Astrocyte of the cerebellum (primary cell): ENCODE data around the gene NRL.
A peak's percentile ranks its signal among the peaks of the same experiment; 100 is the strongest.

ENCODE experiments used
- DNase-seq: peaks from one replicate; pipeline ENCODE4 v3.0.0-alpha.2; 2011; ENCODE audit warnings: low read depth
- H3K4me3 ChIP-seq: 2 replicates; pipeline ENCODE4 v1.5.1; 2011; ENCODE audit warnings: mild to moderate bottlenecking, low read depth, low read length, moderate library complexity
- in situ Hi-C: cut with HindIII; loops from 2 replicates; pipeline ENCODE4 v1.10.0; 2017; ENCODE audit warnings: low sequenced_read_pairs
- TF ChIP-seq, protein P1 (sequence below): IDR thresholded peaks from 2 replicates; pipeline ENCODE4 v1.5.1; 2012; ENCODE audit warnings: low read length, low read depth, moderate library complexity, mild to moderate bottlenecking; ENCODE audit errors: missing control alignments

NRL gene

DNA sequence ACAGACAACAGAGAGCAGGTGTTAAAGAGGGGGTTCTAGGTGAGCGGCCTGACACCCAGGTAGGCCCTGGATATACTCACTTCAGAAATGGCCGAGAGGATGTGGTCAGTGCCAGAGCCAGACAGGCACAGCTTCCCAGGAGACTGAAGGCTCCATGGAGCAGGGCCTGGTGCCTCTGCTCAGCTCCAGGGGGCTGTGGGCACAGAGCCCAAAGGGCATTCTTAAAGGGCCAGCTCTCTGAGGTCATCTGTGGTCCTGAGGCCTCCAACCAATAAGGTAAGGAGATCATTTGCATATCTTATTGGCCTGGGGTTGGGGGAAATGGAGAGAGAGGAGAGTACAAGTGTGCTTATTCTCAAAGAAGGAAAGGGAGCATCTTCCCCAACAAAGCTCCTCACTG lies 30.3 kb downstream of the NRL start:
- H3K4me3 ChIP-seq = no peak overlapping the region
- in situ Hi-C loops = no loop called here
- no peak for DNase-seq
- TF ChIP-seq, protein P1, sequence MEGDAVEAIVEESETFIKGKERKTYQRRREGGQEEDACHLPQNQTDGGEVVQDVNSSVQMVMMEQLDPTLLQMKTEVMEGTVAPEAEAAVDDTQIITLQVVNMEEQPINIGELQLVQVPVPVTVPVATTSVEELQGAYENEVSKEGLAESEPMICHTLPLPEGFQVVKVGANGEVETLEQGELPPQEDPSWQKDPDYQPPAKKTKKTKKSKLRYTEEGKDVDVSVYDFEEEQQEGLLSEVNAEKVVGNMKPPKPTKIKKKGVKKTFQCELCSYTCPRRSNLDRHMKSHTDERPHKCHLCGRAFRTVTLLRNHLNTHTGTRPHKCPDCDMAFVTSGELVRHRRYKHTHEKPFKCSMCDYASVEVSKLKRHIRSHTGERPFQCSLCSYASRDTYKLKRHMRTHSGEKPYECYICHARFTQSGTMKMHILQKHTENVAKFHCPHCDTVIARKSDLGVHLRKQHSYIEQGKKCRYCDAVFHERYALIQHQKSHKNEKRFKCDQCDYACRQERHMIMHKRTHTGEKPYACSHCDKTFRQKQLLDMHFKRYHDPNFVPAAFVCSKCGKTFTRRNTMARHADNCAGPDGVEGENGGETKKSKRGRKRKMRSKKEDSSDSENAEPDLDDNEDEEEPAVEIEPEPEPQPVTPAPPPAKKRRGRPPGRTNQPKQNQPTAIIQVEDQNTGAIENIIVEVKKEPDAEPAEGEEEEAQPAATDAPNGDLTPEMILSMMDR = no peak

DNA sequence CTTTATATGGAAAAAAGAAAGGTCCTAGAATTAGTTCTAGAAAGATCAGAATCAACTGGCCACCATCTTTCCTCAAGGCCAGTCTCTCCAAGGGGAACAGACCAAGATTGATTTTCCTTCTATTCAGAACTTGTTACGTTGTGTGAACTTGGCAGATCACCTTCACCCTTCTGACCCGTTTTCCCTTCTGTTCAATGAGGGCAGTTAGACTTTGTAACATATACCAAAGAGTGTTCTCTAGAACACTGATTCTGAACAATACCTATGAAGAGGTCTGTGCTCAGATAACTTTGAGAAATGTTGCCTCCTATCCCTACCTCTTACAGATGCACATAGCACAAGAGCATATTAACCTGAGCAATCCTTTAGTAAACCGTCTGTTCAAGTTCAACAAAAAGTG lies 31.3 kb downstream of the NRL start:
- TF ChIP-seq, protein P1 = no peak
- in situ Hi-C loops = no loop called here
- no peak overlapping the region for H3K4me3 ChIP-seq
- DNase-seq = no peak

DNA sequence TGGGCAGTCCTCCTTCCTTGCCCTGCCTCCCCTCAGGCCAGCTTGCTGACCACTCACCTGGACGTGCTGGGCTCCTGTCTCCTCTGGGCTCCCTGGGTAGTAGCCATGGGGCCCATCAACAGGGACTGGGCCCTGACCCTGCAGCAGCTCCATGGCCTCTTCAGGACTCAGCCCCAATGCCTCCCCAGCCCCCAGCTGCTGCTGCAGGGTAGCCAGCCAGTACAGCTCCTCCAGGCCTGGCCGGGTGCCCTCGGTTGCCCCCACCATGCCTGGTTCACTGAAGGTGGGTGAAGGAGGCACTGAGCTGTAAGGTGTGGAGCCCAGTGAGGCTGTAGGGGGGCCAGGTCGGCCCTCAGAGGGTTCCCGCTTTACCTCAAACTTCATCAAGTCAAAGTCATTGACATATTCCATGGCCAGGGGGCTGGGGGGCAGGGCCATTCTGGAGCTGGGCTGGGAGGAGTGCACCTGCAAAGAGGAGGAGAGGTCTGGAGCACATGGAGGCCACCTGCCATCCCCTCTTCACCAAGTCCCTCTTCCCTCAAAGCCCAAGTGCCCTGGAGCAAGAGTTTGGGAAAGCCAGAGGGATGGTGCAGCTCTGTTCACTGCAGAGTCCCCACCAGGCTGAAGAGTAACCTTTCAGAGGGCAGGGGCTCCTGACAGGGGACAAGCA lies 32.2 kb downstream of the NRL start:
- TF ChIP-seq, protein P1 = no peak
- DNase-seq = no peak
- no peak overlapping the region for H3K4me3 ChIP-seq
- in situ Hi-C loops = no loop called here

DNA sequence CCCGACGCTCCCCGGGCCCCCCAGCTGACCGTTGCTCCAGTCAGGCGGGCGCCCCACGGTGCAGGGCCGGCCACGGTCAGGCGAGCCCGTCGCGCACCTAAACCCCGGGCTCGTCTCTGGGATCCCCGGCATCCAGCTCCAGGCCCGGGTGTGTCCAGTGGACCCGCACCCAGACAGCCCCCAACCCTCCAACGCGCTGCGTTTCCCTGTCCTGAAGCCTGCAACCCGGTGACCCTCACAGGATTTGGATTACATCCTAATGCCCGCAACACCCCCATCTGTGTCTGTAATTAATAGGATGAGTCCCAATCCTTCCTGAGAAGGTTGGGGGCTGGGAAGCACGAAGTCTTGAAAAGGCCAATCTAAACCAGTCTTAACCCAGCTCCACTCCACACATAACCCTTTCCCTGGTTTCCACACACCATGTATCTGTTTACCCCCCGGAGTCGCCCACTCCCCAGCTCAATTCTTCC lies 33.0 kb downstream of the NRL start:
- in situ Hi-C loops = no loop called here
- peak overlapping the region; percentile 46 for H3K4me3 ChIP-seq
- no peak for DNase-seq
- TF ChIP-seq, protein P1 = no peak

DNA sequence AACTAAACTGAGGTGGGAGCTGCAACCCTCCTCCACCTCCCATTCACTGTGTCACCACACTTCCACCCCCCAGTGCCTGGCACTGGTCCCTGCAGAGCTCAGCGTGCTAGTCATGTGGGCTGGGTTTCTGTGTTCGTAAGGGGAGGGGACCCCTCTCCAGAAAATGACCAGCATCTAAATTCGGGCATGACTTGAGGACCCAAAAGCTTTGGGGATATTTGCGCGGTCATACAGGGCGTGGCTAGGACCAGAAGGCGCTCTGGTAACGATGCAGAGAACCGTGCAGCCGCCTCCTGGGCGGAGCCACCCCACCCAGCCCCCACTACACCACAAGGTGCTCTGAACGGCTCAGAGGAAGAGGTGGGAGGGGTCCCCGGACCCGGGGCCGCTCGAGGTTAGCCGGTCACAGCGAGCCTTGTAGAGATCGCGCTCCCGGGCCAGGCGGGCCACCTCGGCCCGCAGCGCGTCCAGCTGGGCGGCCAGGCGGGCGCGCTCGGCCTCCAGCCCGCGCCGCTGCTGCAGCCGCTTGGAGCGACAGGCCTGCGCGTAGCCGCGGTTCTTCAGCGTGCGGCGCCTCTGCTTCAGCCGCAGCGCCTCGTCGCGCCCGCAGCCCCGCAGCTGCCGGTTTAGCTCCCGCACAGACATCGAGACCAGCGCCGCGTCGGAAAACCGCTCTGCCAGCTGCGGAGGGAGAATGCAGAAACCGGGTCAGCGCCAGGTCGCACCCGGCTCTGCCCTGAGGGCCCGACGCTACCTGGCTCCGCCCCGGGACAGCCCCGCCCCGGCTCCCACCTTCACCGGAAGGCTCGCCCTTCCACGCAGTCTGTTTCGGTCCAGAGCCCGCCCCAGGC lies 33.6 kb downstream of the NRL start:
- TF ChIP-seq, protein P1 = no peak
- no peak for DNase-seq
- in situ Hi-C loops = no loop called here
- H3K4me3 ChIP-seq = peak overlapping the region; percentile 46

DNA sequence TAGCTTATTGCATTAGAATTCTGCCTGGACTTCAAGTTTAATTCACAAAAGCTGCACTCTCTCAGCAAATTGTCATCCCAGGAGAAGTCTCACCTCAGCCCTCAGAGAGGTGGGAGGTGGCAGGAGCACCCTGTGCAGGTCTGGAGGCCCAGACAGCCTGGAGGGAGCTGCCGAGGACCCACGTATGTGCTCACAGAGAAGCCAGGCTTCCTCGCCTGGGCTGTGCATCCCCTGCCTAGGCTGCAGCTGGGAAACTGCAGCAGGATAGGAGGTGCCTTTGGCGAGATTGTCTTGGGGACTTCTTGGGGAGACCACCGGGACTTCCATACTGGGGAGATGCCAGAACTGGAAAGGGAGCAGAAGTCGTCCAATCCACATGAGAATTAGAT lies 34.6 kb downstream of the NRL start:
- H3K4me3 ChIP-seq = no peak overlapping the region
- TF ChIP-seq, protein P1 = no peak
- in situ Hi-C loops = no loop called here
- DNase-seq = no peak
